Measurements from ENCODE around the gene SLC2A1. TPM values are rescaled to one million over a fixed set of nuclear protein-coding genes. Genes with fewer than 3 reads are reported as not detected.
A peak's percentile ranks its signal among the peaks of the same experiment; 100 is the strongest.

The SLC2A1 gene
- total and polyA plus RNA-seq, 9 of the 15 experiments (the other 6 are each of a cell fraction or from before 2014, with no cell fraction given) = 12.6 to 153 (median 48.0) TPM

- no peak for TF ChIP-seq NR2C1 (IDR thresholded peaks at IDR 0.05)
- peak; percentile 58; the same call in 1 of the 2 replicates for TF ChIP-seq NR2C1 (tag; IDR thresholded peaks at IDR 0.05)
- TF ChIP-seq ZNF778 (CRISPR knock-in tag; IDR thresholded peaks at IDR 0.05) = no peak
These were observed 16.2 kb upstream of the SLC2A1 start (continued) for GRCh38 chr1:42974767-42975437.

GRCh38 chr1:42973799-42974198 lies 15.1 kb upstream of the SLC2A1 start:
- no peaks in the 10 kb centered on the region; the same call in 2 of the 3 replicates for H3K36me3 ChIP-seq (ENCODE audit: control insufficient read depth, insufficient read depth, low read length)
- H3K27me3 ChIP-seq (ENCODE audit: control insufficient read depth in 2 of 2, insufficient read depth in 2 of 2, low read length in 2 of 2) = no peaks in the 10 kb centered on the region
- H3K79me2 ChIP-seq (ENCODE audit: control insufficient read depth, insufficient read depth, low read length) = no peaks in the 10 kb centered on the region
- peak overlapping the region; percentile 17; the same call in 1 of the 2 replicates for H2AFZ ChIP-seq (ENCODE audit: low read depth, low read length)
- POLR2A ChIA-PET = interaction anchor here (0.8 to 3.7 kb wide), 7 partner anchors 8 to 22 kb away, joined by 3 to 17 read pairs (median 5); partner anchors contain the start of gene SLC2A1
- H3K4me3 ChIP-seq = no peak overlapping the region
- intact Hi-C loops (cut with micrococcal nuclease) = no loop called here
- no peak for ATAC-seq
- no peaks in the 10 kb centered on the region for H3K9me3 ChIP-seq (replicated peaks; ENCODE audit: control insufficient read depth, insufficient read depth, low read depth, low read length)
- no peak for DNase-seq (ENCODE audit: extremely low read depth in 1 of 4, low spot score in 3 of 4)
- CTCF ChIA-PET (ENCODE audit: low intra/inter-chr PET ratio) = interaction anchor here (0.6 kb wide), 1 partner anchor 101 kb away, joined by 3 read pairs; no protein-coding TSS in a partner anchor
- H3K27ac ChIP-seq (ENCODE audit: extremely low read depth, low read depth, low read length) = no peak overlapping the region
- H3K4me1 ChIP-seq (replicated peaks in 1 of 2; ENCODE audit: control insufficient read depth in 2 of 2, insufficient read depth in 2 of 2, low read length in 2 of 2) = peaks cover 4 to 14% of the 10 kb centered on the region in 2 experiments; a peak in 3 of 5 replicates
- no TSS peak for BruUV-seq (replicated peaks)
- in situ Hi-C loops (cut with MboI) = no loop called here
- 76% methylated on average over 3 of the region's 3 CpGs for WGBS (ENCODE audit: insufficient coverage, low coverage, missing lambda C conversion rate)
- no peaks in the 10 kb centered on the region for H3K9me1 ChIP-seq (ENCODE audit: control insufficient read depth, insufficient read depth, low read length)
- no peaks in the 10 kb centered on the region for H4K20me1 ChIP-seq (replicated peaks; ENCODE audit: control insufficient read depth, insufficient read depth, low read length)
- no peak overlapping the region for H3K9ac ChIP-seq (ENCODE audit: insufficient read depth in 1 of 2, low read depth in 2 of 2, low read length in 2 of 2)
- no peak for FAIRE-seq
- H3K4me2 ChIP-seq (ENCODE audit: insufficient read depth, low read length) = no peak overlapping the region
- no peak for TF ChIP-seq C11orf30 (IDR thresholded peaks at IDR 0.05; ENCODE audit: low read depth)
- peak; percentile 24 to 38; a peak in 1 of 4 replicates for TF ChIP-seq KDM1A (IDR thresholded peaks at IDR 0.05)
- no peak for TF ChIP-seq SAFB (IDR thresholded peaks at IDR 0.05; ENCODE audit: borderline replicate concordance, low read depth, low read length)
- TF ChIP-seq OTX1 (CRISPR knock-in tag; IDR thresholded peaks at IDR 0.05) = no peak
- no peak for TF ChIP-seq CHAMP1 (IDR thresholded peaks at IDR 0.05)
- TF ChIP-seq BCOR (IDR thresholded peaks at IDR 0.05) = 0 out of 2 replicates have a peak, but pooled peaks have one; percentile 46
- no peak for TF ChIP-seq RBM39 (optimal IDR thresholded peaks at IDR 0.05; ENCODE audit: low read depth, low read length)
- peak in 1 of 2 experiments; percentile 34; a peak in 1 of 4 replicates for TF ChIP-seq RCOR1 (IDR thresholded peaks at IDR 0.05; ENCODE audit: borderline replicate concordance in 1 of 2, low read depth in 2 of 2, low read length in 2 of 2)
- TF ChIP-seq ZNF449 (CRISPR knock-in tag; IDR thresholded peaks at IDR 0.05) = no peak
- TF ChIP-seq PHF20 (IDR thresholded peaks at IDR 0.05; ENCODE audit: partially characterized antibody) = no peak
- no peak for TF ChIP-seq NFE2L1 (tag; IDR thresholded peaks at IDR 0.05; ENCODE audit: borderline replicate concordance, low read depth)
- no peak for TF ChIP-seq FOXP4 (CRISPR knock-in tag; IDR thresholded peaks at IDR 0.05; ENCODE audit: borderline replicate concordance)
- no peak for TF ChIP-seq HDAC6 (IDR thresholded peaks at IDR 0.05; ENCODE audit: low read depth, low read length)
